Panc1 (cell line): ENCODE measurements around the gene INAVA. TPM values are rescaled to one million over a fixed set of nuclear protein-coding genes. Genes with fewer than 3 reads are reported as not detected.

Source experiments
- ATAC-seq: fragments of 200-7000 bp; cut with Tn5 transposase; 2 replicates; pipeline ENCODE4 v1.9.1; 2020; ENCODE audit warnings: mild to moderate bottlenecking, moderate library complexity
- BruUV-seq: library from RNA; stranded (reverse); fragments of 400-500 nt; replicated peaks from 2 replicates; lab custom pipeline; 2021; lab: Mats Ljungman, UMichigan
- CTCF ChIA-PET: fragments of 300-600 bp; sonication (Branson Sonifier 250); formaldehyde crosslinking; loops from one replicate; lab custom pipeline; 2022; ENCODE audit warnings: antibody characterized with exemption; lab: Charles Lee
- POLR2A ChIA-PET: fragments of 300-600 bp; sonication (Branson Sonifier 250); formaldehyde crosslinking; loops from one replicate; lab custom pipeline; 2022; ENCODE audit warnings: antibody characterized with exemption; lab: Charles Lee
- DNase-seq: peaks from one replicate; pipeline ENCODE4 v3.0.0-alpha.2; 2010; ENCODE audit warnings: low read depth, low spot score
- H3K27ac ChIP-seq: 2 replicates; pipeline ENCODE4 v1.5.1; 2011; ENCODE audit warnings: mild to moderate bottlenecking, low read length, inconsistent platforms
- H3K27me3 ChIP-seq: fragments of 200-500 bp; sonication (Bioruptor generic); 2 replicates; pipeline ENCODE4 v1.6.0; 2014; ENCODE audit warnings: low read length, inconsistent platforms; ENCODE audit not compliant: control insufficient read depth, insufficient read depth
- H3K36me3 ChIP-seq: fragments of 200-500 bp; sonication (Bioruptor generic); 2 replicates; pipeline ENCODE4 v1.5.1; 2014; ENCODE audit warnings: inconsistent platforms, mild to moderate bottlenecking, low read length, moderate library complexity; ENCODE audit not compliant: control insufficient read depth, insufficient read depth
- H3K4me1 ChIP-seq: 2 replicates; pipeline ENCODE4 v1.5.1; 2011; ENCODE audit warnings: inconsistent platforms, mild to moderate bottlenecking, low read length, moderate library complexity; ENCODE audit not compliant: control insufficient read depth, insufficient read depth
- H3K4me3 ChIP-seq, 2 experiments: 2 replicates each; pipeline ENCODE4 v1.5.1; 2011 to 2012; ENCODE audit warnings: low read depth in 2 of 2, low read length in 2 of 2, mild to moderate bottlenecking in 2 of 2, inconsistent platforms in 1 of 2, moderate library complexity in 1 of 2
- H3K9me3 ChIP-seq: fragments of 200-500 bp; sonication (Bioruptor generic); 2 replicates; pipeline ENCODE4 v1.5.1; 2014; ENCODE audit warnings: low read depth, mild to moderate bottlenecking, inconsistent platforms, low read length, moderate library complexity; ENCODE audit not compliant: control insufficient read depth, insufficient read depth
- POLR2AphosphoS5 ChIP-seq: IDR thresholded peaks from 2 replicates; pipeline ENCODE4 v1.6.1; 2012; ENCODE audit warnings: mild to moderate bottlenecking, low read depth, low read length, moderate library complexity
- SIN3A ChIP-seq: IDR thresholded peaks from 2 replicates; pipeline ENCODE4 v1.6.1; 2012; ENCODE audit warnings: low read depth, mild to moderate bottlenecking, low read length, moderate library complexity, borderline replicate concordance; ENCODE audit not compliant: insufficient read depth
- TCF7L2 ChIP-seq: IDR thresholded peaks from 2 replicates; pipeline ENCODE4 v1.6.1; 2011; ENCODE audit warnings: mild to moderate bottlenecking, low read depth, low read length, inconsistent platforms
- in situ Hi-C: cut with HindIII; loops from 2 replicates; pipeline ENCODE4 v1.10.0; 2016; ENCODE audit warnings: low sequenced_read_pairs, low pct_unique_long_range_greater_than_20kb
- intact Hi-C: fragments of 100-400 bp; cut with micrococcal nuclease; formaldehyde crosslinking; loops from one replicate; pipeline ENCODE4 v1.10.0; 2022; ENCODE audit not compliant: unreplicated experiment
- total RNA-seq: library from RNA; stranded (reverse); gene quantifications from one replicate; pipeline ENCODE4 v1.2.1, GENCODE V29; 2021; ENCODE audit not compliant: unreplicated experiment
- TF ChIP-seq, protein P1 (sequence below), 2 experiments: IDR thresholded peaks; 2 replicates each; pipeline ENCODE4 v1.6.1; 2011 to 2012; ENCODE audit warnings: low read depth in 2 of 2, control low read depth in 1 of 2, low read length in 1 of 2, mild to moderate bottlenecking in 1 of 2, moderate library complexity in 1 of 2; ENCODE audit not compliant: insufficient read depth in 1 of 2
- TF ChIP-seq, protein P2 (sequence below): fragments of 450-650 bp; IDR thresholded peaks from 2 replicates; pipeline ENCODE4 v1.5.1; 2017; ENCODE audit warnings: mild to moderate bottlenecking

INAVA gene
- total RNA-seq, 1 experiment from 2014 or later: 3.6 TPM

DNA sequence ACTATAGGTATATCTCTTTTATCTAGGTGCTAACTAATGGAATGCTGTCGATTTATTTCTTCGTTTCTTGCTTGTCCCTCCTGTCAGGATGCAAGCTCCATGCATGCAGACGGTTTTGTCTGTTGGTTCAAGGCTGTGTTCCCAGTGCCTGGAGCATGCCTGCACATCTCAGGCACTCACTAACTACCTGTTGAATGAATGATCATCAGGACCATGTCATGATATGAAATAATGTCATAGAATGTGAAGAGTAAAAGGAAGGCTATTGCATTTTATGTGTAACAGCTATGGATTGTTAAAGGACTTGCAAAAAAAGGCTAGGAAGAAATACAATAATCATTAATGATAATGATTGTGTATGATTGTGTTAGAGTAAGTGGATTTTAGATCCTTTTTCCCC, 17.7 kb upstream of the INAVA start:
- no peak overlapping the region for H3K4me3 ChIP-seq
- H3K27me3 ChIP-seq: peaks cover 3% of the 10 kb centered on the region
- in situ Hi-C loops (no loop called here), intact Hi-C loops (no loop called here)
- no peak overlapping the region for H3K27ac ChIP-seq
- H3K9me3 ChIP-seq: no peaks in the 10 kb centered on the region
- BruUV-seq: no TSS peak
- ATAC-seq (no peak), DNase-seq (no peak)
- ChIA-PET CTCF (interaction anchor here (0.6 to 0.9 kb wide), 2 partner anchors 29 to 342 kb away, joined by 5 to 6 read pairs; no protein-coding TSS in a partner anchor), POLR2A (interaction anchor here (0.6 to 0.7 kb wide), 2 partner anchors 40 to 42 kb away, joined by 3 to 8 read pairs; no protein-coding TSS in a partner anchor)
- no peaks in the 10 kb centered on the region for H3K36me3 ChIP-seq
- no peaks in the 10 kb centered on the region for H3K4me1 ChIP-seq
- no peak for TF ChIP-seq TCF7L2
- TF ChIP-seq, protein P1, sequence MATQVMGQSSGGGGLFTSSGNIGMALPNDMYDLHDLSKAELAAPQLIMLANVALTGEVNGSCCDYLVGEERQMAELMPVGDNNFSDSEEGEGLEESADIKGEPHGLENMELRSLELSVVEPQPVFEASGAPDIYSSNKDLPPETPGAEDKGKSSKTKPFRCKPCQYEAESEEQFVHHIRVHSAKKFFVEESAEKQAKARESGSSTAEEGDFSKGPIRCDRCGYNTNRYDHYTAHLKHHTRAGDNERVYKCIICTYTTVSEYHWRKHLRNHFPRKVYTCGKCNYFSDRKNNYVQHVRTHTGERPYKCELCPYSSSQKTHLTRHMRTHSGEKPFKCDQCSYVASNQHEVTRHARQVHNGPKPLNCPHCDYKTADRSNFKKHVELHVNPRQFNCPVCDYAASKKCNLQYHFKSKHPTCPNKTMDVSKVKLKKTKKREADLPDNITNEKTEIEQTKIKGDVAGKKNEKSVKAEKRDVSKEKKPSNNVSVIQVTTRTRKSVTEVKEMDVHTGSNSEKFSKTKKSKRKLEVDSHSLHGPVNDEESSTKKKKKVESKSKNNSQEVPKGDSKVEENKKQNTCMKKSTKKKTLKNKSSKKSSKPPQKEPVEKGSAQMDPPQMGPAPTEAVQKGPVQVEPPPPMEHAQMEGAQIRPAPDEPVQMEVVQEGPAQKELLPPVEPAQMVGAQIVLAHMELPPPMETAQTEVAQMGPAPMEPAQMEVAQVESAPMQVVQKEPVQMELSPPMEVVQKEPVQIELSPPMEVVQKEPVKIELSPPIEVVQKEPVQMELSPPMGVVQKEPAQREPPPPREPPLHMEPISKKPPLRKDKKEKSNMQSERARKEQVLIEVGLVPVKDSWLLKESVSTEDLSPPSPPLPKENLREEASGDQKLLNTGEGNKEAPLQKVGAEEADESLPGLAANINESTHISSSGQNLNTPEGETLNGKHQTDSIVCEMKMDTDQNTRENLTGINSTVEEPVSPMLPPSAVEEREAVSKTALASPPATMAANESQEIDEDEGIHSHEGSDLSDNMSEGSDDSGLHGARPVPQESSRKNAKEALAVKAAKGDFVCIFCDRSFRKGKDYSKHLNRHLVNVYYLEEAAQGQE (IDR thresholded peaks at IDR 0.05; ENCODE audit: insufficient read depth in 1 of 2, low read depth in 2 of 2, low read length in 1 of 2): no peak
- TF ChIP-seq POLR2AphosphoS5: no peak
- TF ChIP-seq, protein P2, sequence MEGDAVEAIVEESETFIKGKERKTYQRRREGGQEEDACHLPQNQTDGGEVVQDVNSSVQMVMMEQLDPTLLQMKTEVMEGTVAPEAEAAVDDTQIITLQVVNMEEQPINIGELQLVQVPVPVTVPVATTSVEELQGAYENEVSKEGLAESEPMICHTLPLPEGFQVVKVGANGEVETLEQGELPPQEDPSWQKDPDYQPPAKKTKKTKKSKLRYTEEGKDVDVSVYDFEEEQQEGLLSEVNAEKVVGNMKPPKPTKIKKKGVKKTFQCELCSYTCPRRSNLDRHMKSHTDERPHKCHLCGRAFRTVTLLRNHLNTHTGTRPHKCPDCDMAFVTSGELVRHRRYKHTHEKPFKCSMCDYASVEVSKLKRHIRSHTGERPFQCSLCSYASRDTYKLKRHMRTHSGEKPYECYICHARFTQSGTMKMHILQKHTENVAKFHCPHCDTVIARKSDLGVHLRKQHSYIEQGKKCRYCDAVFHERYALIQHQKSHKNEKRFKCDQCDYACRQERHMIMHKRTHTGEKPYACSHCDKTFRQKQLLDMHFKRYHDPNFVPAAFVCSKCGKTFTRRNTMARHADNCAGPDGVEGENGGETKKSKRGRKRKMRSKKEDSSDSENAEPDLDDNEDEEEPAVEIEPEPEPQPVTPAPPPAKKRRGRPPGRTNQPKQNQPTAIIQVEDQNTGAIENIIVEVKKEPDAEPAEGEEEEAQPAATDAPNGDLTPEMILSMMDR: no peak
- TF ChIP-seq SIN3A: no peak

DNA sequence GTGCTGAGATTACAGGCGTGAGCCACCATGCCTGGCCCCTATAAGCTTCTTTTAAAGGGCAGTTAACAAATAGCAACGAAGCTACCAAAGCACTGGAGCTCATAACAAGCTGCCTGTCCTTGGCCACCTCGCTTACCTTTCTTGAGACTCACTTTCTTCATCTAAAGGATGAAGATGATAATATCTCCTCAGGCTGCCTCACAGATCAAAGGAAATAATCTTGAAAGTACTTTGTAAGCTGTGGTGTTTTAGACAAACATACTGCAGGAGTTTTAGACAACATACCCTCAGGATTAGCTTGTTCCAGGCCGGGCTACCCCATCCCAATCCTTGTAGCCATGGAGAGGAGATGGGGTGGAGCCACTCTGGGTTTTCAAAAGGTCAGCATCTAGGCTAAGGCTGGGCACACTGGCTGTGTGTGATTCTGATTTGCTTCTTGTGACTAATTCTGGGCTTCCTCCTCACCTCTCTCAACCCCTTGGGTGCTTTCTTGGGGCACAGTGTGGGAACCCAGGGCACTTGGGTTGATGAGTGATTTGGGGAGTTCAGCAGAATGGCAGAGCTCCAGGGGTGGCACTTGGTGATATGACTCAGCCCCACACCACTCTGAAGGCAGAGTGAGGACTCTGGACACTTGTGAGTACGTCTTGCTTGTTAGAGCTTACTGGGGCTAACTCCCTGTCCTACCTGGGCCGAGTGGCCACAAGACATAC, 16.7 kb upstream of the INAVA start:
- Histone ChIP-seq H3K36me3 (no peaks in the 10 kb centered on the region), H3K27me3 (peaks cover 3% of the 10 kb centered on the region), H3K4me3 (no peak overlapping the region), H3K4me1 (no peaks in the 10 kb centered on the region), H3K9me3 (no peaks in the 10 kb centered on the region), H3K27ac (no peak overlapping the region)
- no peak for DNase-seq
- BruUV-seq: no TSS peak
- ChIA-PET CTCF (interaction anchor here (0.9 kb wide), 1 partner anchor 28 kb away, joined by 5 read pairs; no protein-coding TSS in a partner anchor), POLR2A (interaction anchor here (0.6 to 0.7 kb wide), 2 partner anchors 13 to 41 kb away, joined by 3 to 8 read pairs; no protein-coding TSS in a partner anchor)
- intact Hi-C loops (no loop called here), in situ Hi-C loops (no loop called here)
- no peak for TF ChIP-seq SIN3A
- TF ChIP-seq POLR2AphosphoS5: no peak
- TF ChIP-seq, protein P2: no peak
- TF ChIP-seq, protein P1 (IDR thresholded peaks at IDR 0.05; ENCODE audit: insufficient read depth in 1 of 2, low read depth in 2 of 2, low read length in 1 of 2): no peak
- ATAC-seq: no peak
